T-helper 1 cell treated with Interleukin-12 subunit alpha and Interleukin-12 subunit beta and Interleukin-4 antibody, amounts not matched to agents 30 μg/mL and 1 μg/mL, for 36 hours (primary cell): Measurements from ENCODE around the gene NOC2L.
"Not testable (repeated sequence)": the region's sequence is repeated elsewhere in the genome, so short reads cannot be mapped to it uniquely, and the experiment has no call there.

Source experiments
- H3K27ac Mint-ChIP-seq: one replicate; pipeline ENCODE4 v1.8.0; 2021; ENCODE audit warnings: mild to moderate bottlenecking, mixed read lengths
- H3K27me3 Mint-ChIP-seq: one replicate; pipeline ENCODE4 v1.8.0; 2021; ENCODE audit warnings: low read depth, mixed read lengths
- H3K36me3 Mint-ChIP-seq: one replicate; pipeline ENCODE4 v1.8.0; 2021; ENCODE audit warnings: low read depth, mixed read lengths
- H3K4me1 Mint-ChIP-seq: one replicate; pipeline ENCODE4 v1.8.0; 2021; ENCODE audit warnings: low read depth, mixed read lengths
- H3K4me3 Mint-ChIP-seq: one replicate; pipeline ENCODE4 v1.8.0; 2021; ENCODE audit warnings: mild to moderate bottlenecking, moderate library complexity, mixed read lengths
- H3K9me3 Mint-ChIP-seq: one replicate; pipeline ENCODE4 v1.8.0; 2021; ENCODE audit warnings: mixed read lengths

The NOC2L gene

DNA sequence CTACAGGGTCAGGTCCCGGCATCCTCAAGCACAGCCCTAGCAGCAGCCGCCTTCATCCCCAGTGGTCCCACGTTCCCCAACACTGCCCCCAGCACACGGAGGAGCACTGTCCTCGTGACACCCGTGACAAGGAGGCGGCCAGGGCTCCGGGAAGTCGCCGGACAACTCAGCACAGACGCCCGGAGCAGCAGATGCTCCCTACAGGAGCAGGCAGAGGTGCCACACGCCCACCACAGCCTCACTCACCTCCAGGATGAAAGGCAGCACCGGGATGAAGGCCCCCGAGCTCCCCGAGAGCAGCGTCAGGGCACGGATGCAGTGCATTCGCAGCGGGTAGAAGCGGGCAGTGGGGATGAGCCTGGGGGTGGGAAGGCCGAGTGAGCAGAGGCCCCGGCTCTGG, 8.2 kb downstream of the NOC2L start:
- peaks cover 37% of the 10 kb centered on the region for H3K36me3 Mint-ChIP-seq
- no peaks in the 10 kb centered on the region for H3K4me1 Mint-ChIP-seq
- H3K27me3 Mint-ChIP-seq = no peaks in the 10 kb centered on the region
- H3K9me3 Mint-ChIP-seq = no peaks in the 10 kb centered on the region
- H3K27ac Mint-ChIP-seq = no peak overlapping the region
- H3K4me3 Mint-ChIP-seq = no peak overlapping the region

DNA sequence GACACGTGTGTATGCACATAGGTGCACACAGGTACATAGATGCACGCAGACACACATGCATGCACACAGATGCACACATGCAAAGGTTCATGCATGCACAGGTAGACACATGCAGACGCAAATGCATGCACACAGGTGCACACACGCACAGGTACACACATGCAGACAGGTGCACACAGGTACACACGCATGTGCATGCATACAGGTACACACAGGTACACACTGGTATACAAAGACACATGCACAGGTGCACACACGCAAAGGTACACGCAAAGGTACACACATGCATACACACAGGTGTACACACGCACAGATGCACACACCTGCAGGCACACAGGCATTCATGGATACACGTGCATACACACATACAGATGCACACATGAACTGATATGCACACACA, 8.8 kb downstream of the NOC2L start:
- no peaks in the 10 kb centered on the region for H3K9me3 Mint-ChIP-seq
- H3K4me3 Mint-ChIP-seq = no peak overlapping the region
- no peak overlapping the region for H3K27ac Mint-ChIP-seq
- no peaks in the 10 kb centered on the region for H3K27me3 Mint-ChIP-seq
- H3K4me1 Mint-ChIP-seq = no peaks in the 10 kb centered on the region
- peaks cover 40% of the 10 kb centered on the region for H3K36me3 Mint-ChIP-seq

DNA sequence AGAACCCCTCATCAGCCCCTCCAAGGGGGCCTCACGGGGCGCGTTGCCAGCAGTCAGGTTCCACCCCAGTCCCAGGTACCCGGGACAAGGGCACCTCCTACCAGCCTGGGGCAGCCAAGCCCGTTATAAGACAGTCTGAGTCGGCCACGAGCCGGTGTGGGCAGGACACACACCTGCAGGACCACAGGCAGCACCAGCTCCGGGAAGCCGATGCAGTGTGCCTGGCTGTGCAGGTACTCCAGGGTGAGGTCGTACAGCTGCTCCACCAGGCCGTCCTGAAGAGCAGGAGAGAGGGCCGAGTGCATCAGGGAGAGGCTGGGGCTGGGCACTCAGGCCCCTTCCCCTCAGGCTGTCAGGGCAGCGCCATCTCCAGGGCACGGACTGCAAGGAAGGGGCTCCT, 11.1 kb downstream of the NOC2L start:
- Mint-ChIP-seq H3K36me3 (peaks cover 30% of the 10 kb centered on the region), H3K4me1 (no peaks in the 10 kb centered on the region), H3K9me3 (no peaks in the 10 kb centered on the region), H3K27me3 (peaks cover 4% of the 10 kb centered on the region), H3K27ac (no peak overlapping the region), H3K4me3 (no peak overlapping the region)

DNA sequence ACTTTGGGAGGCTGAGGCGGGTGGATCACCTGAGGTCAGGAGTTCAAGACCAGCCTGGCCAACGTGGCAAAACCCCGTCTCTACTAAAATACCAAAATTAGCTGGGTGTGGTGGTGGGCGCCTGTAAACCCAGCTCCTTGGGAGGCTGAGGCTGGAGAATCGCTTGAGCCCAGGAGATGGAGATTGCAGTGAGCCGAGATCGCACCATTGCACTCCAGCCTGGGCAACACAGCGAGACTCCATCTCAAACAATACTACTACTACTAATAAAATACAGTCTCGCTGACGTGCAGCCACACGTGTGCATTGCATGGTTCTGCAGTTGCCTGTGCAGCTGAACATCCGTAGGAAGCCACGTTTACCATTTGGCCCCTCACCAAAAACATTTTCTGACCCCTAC, 12.2 kb downstream of the NOC2L start:
- peaks cover 30% of the 10 kb centered on the region for H3K36me3 Mint-ChIP-seq
- not testable (repeated sequence) for H3K27ac Mint-ChIP-seq

DNA sequence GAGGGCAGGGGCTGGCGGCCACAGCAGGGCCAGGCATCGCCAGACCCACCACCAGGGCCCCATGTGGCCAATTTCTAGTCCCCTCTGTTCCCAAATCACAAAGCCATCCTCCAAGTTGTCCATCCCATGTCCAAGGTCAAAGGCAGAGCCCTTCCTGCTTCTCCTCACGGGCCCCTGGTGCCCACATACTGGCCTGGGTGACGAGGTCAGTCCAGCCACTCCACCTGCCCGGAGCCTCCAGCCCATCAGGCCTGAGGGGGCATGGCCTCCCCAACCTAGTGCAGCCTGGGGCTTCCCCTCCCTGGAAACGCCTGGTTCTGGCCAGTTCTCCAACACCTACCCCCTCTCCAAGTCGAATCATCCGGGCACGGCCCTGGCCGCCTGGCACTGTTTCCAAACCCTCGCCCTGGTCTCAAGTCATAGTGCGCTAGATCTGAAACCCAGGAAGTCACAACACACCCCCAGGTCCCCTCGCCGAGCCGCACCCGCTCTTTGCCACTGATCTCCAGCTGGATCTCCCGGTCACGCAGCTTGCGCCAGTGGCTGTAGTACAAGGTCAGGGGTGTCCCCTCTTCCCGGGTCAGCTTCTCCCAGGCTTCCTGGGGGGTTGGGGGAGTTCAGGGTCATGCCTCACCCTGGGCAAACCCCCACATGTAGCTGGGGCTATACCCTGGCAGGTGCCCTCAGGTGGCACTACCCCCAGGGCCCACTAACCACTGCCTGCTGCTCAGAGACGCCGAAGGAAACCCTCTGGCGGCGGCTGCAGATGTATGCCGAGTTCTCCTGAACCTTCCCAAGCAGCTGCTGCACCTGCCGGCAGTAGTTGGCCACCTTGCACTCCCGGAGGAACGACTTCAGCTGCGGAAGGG, 13.1 kb downstream of the NOC2L start:
- H3K27me3 Mint-ChIP-seq = peaks cover 11% of the 10 kb centered on the region
- no peak overlapping the region for H3K4me3 Mint-ChIP-seq
- H3K27ac Mint-ChIP-seq = no peak overlapping the region
- H3K9me3 Mint-ChIP-seq = no peaks in the 10 kb centered on the region
- peaks cover 3% of the 10 kb centered on the region for H3K4me1 Mint-ChIP-seq
- peaks cover 26% of the 10 kb centered on the region for H3K36me3 Mint-ChIP-seq

More for the DNA sequence above, 12.2 kb downstream of the NOC2L start:
- not testable (repeated sequence) for H3K4me3 Mint-ChIP-seq, H3K9me3 Mint-ChIP-seq, H3K27me3 Mint-ChIP-seq, H3K4me1 Mint-ChIP-seq

DNA sequence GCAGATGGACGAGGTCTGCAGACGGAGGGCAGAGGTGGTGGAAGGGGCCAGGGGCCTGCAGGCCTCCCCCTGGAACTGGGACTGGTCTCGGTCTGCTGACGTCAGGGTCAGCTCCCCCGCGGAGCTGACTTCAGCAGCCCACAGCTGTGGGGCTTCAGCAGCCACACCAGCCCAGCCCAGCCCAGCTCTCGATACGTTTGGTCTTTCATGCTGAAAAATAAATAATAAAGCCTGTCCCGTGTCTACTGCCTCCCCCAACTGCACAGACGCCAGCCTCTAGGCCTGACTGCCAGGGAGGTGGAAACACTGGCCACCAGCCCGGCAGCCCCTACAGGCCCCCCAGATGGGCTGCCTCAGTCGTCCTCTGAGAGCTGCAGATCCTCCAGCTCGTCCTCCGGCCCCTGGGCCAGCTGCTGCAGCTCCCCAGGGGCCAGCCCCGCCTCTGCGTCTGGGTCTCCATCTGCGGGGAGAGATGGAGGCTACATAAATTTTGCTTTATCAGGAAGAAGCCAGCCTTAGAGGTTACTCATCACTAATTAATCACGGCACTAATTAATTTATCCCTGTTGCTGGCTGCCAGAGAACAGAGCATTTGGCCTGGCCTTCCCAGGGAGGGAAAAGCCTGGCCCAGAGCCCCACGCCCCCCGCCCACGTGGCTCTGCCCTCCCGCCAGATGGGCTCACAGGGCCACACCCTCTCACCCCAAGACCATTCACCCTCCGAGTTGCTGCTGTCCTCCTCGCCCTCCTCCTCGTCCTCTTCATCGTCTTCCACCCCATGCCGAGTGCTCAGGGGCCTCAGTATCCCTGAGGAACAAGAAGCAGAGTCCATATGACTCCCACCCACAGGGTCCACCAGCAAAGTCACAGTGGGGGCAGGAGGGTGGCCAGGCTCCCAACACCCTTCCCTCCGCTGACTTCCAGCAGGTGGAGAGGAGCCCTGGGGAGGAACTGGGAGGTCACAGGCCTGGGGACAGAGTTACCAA, 14.4 kb downstream of the NOC2L start:
- no peak overlapping the region for H3K4me3 Mint-ChIP-seq
- H3K9me3 Mint-ChIP-seq = no peaks in the 10 kb centered on the region
- peaks cover 16% of the 10 kb centered on the region for H3K27me3 Mint-ChIP-seq
- H3K4me1 Mint-ChIP-seq = peaks cover 3% of the 10 kb centered on the region
- H3K27ac Mint-ChIP-seq = no peak overlapping the region
- peaks cover 13% of the 10 kb centered on the region for H3K36me3 Mint-ChIP-seq

DNA sequence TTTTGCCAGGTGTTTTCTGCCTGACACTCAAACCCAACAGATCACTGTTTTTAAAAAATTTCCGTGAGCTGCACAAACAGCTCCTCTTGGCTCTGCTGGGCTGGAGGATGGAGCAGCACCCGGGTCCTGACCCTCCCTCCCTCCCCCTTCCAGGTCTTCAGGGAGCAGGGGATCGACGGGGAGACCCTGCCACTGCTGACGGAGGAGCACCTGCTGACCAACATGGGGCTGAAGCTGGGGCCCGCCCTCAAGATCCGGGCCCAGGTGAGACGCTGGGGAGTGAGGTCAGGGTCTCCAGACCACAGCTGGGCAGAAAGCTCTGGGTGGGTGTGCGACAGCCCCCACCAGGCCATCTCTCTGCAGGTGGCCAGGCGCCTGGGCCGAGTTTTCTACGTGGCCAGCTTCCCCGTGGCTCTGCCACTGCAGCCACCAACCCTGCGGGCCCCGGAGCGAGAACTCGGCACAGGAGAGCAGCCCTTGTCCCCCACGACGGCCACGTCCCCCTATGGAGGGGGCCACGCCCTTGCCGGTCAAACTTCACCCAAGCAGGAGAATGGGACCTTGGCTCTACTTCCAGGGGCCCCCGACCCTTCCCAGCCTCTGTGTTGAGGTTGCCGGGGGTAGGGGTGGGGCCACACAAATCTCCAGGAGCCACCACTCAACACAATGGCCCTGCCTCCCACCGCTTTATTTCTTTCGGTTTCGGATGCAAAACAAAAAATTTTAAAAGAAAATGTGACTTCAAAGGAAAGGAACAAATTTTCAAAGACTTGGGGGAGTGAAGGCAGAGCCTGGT, 15.3 kb downstream of the NOC2L start:
- Mint-ChIP-seq H3K27ac (no peak overlapping the region), H3K4me1 (peaks cover 3% of the 10 kb centered on the region), H3K4me3 (no peak overlapping the region), H3K27me3 (peaks cover 20% of the 10 kb centered on the region), H3K36me3 (peaks cover 11% of the 10 kb centered on the region), H3K9me3 (no peaks in the 10 kb centered on the region)

DNA sequence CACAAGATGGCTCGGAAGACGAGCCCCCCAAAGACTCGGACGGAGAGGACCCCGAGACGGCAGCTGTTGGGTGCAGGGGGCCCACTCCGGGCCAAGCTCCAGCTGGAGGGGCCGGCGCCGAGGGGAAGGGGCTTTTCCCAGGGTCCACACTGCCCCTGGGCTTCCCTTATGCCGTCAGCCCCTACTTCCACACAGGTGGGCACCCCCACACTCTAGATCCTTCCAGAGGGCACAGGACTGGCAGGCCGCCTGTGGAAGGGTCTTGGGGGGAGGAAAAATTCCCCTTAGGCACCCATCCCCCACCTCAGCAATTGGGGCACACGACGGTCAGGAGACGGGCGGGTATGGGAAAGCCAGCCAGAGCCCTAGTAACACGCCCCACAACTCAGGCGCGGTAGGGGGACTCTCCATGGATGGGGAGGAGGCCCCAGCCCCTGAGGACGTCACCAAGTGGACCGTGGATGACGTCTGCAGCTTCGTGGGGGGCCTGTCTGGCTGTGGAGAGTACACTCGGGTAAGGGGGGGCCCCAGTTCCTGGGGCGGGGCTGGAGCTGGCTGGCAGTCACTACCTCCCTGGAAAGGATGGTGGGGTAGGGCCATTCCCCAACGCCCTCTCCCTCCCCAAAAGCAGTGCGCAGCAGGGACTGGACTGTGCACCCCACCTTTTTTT, 16.1 kb downstream of the NOC2L start:
- Mint-ChIP-seq H3K4me3 (no peak overlapping the region), H3K27ac (no peak overlapping the region), H3K27me3 (peaks cover 25% of the 10 kb centered on the region), H3K36me3 (peaks cover 10% of the 10 kb centered on the region), H3K9me3 (no peaks in the 10 kb centered on the region), H3K4me1 (peaks cover 3% of the 10 kb centered on the region)

DNA sequence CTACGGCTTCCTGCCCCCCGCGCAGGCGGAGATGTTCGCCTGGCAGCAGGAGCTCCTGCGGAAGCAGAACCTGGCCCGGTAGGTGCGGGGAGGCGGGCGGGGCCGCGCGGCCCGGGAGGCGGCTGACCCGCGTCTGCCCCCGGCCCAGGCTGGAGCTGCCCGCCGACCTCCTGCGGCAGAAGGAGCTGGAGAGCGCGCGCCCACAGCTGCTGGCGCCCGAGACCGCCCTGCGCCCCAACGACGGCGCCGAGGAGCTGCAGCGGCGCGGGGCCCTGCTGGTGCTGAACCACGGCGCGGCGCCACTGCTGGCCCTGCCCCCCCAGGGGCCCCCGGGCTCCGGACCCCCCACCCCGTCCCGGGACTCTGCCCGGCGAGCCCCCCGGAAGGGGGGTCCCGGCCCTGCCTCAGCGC, 16.6 kb downstream of the NOC2L start:
- peaks cover 3% of the 10 kb centered on the region for H3K4me1 Mint-ChIP-seq
- peaks cover 10% of the 10 kb centered on the region for H3K36me3 Mint-ChIP-seq
- no peak overlapping the region for H3K27ac Mint-ChIP-seq
- H3K9me3 Mint-ChIP-seq = no peaks in the 10 kb centered on the region
- peaks cover 30% of the 10 kb centered on the region for H3K27me3 Mint-ChIP-seq
- no peak overlapping the region for H3K4me3 Mint-ChIP-seq

DNA sequence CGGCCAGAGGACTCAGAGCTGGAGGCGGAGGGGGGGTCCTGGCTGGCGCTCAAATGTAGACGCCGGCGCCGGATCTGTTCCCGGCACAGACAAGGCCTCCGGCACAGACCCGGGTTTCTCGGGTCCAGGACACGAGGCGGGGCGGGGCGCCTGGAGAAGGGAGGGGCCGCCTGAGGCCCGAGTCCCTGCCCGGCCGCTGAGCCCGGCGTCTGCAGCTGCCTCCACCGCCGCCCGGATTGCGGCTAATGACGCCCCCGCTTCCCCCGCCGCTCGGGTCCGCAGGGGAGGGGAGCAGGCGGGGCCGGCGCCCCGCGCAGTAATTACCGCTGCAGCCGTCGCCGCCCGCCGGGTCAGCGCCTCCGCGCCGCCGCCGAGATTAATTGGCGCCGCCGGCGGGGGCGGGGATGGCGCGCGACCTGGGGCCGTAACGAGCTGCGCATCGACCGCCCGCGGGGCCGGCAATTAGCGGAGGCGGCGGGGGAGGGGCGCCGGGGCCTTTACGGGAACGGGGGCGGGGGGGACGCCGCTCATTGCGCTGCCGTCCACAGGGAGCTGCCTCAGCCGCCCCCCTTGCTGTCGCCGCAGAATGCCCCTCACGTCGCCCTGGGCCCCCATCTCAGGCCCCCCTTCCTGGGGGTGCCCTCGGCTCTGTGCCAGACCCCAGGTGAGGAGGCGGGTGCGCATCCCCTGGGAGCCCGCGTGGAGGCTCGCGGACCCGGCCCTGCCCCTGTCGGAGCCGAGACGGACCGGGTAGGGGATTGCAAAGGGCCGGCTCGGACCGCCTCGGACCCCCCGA, 17.3 kb downstream of the NOC2L start:
- peak overlapping the region; percentile 59 for H3K4me3 Mint-ChIP-seq
- no peak overlapping the region for H3K27ac Mint-ChIP-seq
- no peaks in the 10 kb centered on the region for H3K9me3 Mint-ChIP-seq
- peaks cover 3% of the 10 kb centered on the region for H3K4me1 Mint-ChIP-seq
- H3K27me3 Mint-ChIP-seq = peaks cover 30% of the 10 kb centered on the region
- H3K36me3 Mint-ChIP-seq = peaks cover 8% of the 10 kb centered on the region

DNA sequence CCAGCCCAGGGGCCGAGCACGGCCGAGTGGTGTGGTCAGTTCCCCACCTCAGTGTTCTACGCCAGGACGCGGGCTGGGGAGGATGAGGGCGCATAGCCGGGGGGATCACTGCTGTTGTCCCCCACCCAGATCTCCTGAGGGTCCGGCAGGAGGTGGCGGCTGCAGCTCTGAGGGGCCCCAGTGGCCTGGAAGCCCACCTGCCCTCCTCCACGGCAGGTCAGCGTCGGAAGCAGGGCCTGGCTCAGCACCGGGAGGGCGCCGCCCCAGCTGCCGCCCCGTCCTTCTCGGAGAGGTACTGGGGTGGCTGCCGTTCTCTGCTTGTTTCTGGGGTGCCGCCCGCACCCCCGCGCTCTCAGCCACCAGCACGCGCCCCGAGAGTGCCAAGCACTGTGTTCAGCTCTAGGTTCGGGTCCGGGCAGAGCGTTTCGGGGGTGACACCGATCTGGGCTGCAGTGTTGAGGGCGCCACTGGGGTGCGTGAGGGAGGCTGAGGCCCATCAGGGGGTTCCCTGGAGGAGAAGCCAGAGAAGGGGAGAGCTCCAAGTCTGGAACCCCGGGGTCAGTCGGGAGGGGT, 18.0 kb downstream of the NOC2L start:
- Mint-ChIP-seq H3K27me3 (peaks cover 30% of the 10 kb centered on the region), H3K9me3 (no peaks in the 10 kb centered on the region), H3K4me3 (peak overlapping the region; percentile 59), H3K27ac (peak overlapping the region; percentile 45), H3K36me3 (peaks cover 8% of the 10 kb centered on the region), H3K4me1 (peaks cover 3% of the 10 kb centered on the region)

DNA sequence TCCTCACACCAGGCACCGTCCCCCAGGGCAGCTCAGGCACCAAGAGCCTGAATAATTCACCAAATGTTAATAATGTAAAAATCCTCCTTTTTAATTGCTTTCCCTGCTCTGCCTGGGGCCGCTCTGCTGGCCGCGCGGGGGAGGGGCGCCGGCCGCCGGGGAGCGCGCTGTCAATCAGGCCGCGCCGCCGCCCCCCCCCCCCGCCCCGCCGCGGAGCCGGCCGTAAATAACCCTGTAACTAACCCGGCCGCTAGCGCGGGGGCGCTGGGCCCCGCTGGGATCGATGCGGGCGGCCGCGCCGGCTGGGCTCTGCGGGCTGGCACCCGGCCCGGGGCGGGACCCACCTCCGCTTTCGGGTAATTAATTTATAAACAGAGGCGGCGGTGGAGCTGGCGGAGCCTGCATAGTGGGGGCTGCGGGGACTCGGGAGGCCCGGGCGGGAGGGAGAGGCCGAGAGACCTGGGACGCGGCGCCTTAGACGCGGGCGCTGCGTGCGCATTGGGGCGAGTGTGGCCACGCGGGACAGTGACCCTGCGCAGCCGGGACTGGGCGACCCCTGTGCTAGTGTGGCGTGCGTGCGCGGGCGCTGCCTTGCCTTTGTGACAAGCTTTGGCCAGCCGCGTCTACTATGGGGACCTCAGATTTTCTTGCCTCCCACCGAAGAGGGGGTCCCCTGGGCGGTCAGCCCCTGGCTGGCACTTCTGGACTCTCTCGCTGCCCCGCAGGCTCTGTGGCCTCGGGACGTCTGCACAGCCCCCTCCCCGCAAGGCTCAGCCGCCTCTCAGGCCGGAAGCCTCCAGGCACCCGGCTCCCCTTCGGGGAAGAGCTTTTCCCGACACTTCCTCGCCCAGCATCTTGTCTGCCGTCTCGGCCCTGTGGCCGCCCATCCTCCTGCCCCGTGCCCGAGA, 18.7 kb downstream of the NOC2L start:
- Mint-ChIP-seq H3K4me3 (peak overlapping the region; percentile 25), H3K27me3 (peaks cover 35% of the 10 kb centered on the region), H3K27ac (no peak overlapping the region)

More for the DNA sequence above, 18.7 kb downstream of the NOC2L start:
- H3K4me1 Mint-ChIP-seq = peaks cover 3% of the 10 kb centered on the region
- no peaks in the 10 kb centered on the region for H3K9me3 Mint-ChIP-seq
- H3K36me3 Mint-ChIP-seq = peaks cover 5% of the 10 kb centered on the region
